Endothelial cell of umbilical vein (primary cell): ENCODE results near the gene KNTC1. TPM values are rescaled to one million over a fixed set of nuclear protein-coding genes. Genes with fewer than 3 reads are reported as not detected.

Source experiments
- BruUV-seq: library from RNA; stranded (reverse); fragments of 400-500 nt; replicated peaks from 2 replicates; lab custom pipeline; 2021; lab: Mats Ljungman, UMichigan
- CTCF ChIA-PET: fragments of 300-600, 350-600 bp; sonication (Branson Sonifier 250); formaldehyde crosslinking; loops from one replicate; lab custom pipeline; 2021; ENCODE audit warnings: antibody characterized with exemption, inconsistent platforms; lab: Charles Lee
- POLR2A ChIA-PET: fragments of 300-600, 350-600 bp; sonication (Branson Sonifier 250); formaldehyde crosslinking; loops from one replicate; lab custom pipeline; 2021; ENCODE audit warnings: antibody characterized with exemption, inconsistent platforms; lab: Charles Lee
- DNase-seq: peaks from one replicate; pipeline ENCODE4 v3.0.0-alpha.2; 2011; ENCODE audit warnings: low read depth, low spot score
- FAIRE-seq: peaks from 2 replicates; lab custom pipeline; 2011; peaks lifted over from hg19 to GRCh38; lab: Jason Lieb, UNC
- H2AFZ ChIP-seq: 2 replicates; pipeline ENCODE4 v1.6.0; 2012; ENCODE audit warnings: low read depth, low read length, control low read depth, inconsistent platforms
- H3K27ac ChIP-seq: 2 replicates; pipeline ENCODE4 v1.5.1; 2011; ENCODE audit warnings: low read depth, mild to moderate bottlenecking, control low read depth, low read length, moderate library complexity; ENCODE audit not compliant: insufficient read depth
- H3K27me3 ChIP-seq, 2 experiments: 2 replicates each; pipeline versions ENCODE4 v1.6.0 to v1.6.1; 2011; ENCODE audit warnings: low read length in 2 of 2, mixed read lengths in 1 of 2; ENCODE audit not compliant: control insufficient read depth in 2 of 2, insufficient read depth in 2 of 2
- H3K36me3 ChIP-seq, 2 experiments: 2 replicates in 1 of 2; 3 replicates in 1 of 2; pipeline ENCODE4 v1.5.1; 2011; ENCODE audit warnings: low read length in 2 of 2, mild to moderate bottlenecking in 1 of 2, moderate library complexity in 1 of 2; ENCODE audit not compliant: control insufficient read depth in 2 of 2, insufficient read depth in 2 of 2; ENCODE audit errors: extremely low read depth in 1 of 2
- H3K4me1 ChIP-seq: 3 replicates; pipeline ENCODE4 v1.5.1; 2011; ENCODE audit warnings: mild to moderate bottlenecking, low read length; ENCODE audit not compliant: control insufficient read depth, insufficient read depth; ENCODE audit errors: extremely low read depth
- H3K4me2 ChIP-seq: 2 replicates; pipeline ENCODE4 v1.6.1; 2011; ENCODE audit warnings: low read length, control low read depth, mixed read lengths; ENCODE audit not compliant: insufficient read depth
- H3K4me3 ChIP-seq, 3 experiments: fragments of 200-600 bp in 1 of 3; sonication (generic), shearing (Covaris generic) in 1 of 3; replicated peaks in 1 of 3; 2 replicates each; pipeline ENCODE4 v1.5.1; 2011 to 2016; ENCODE audit warnings: control low read depth in 3 of 3, low read length in 3 of 3, mild to moderate bottlenecking in 2 of 3, inconsistent platforms in 1 of 3, low read depth in 1 of 3, moderate library complexity in 1 of 3; ENCODE audit not compliant: insufficient read depth in 1 of 3
- H3K79me2 ChIP-seq: 2 replicates; pipeline ENCODE4 v1.6.0; 2012; ENCODE audit warnings: low read length, inconsistent platforms; ENCODE audit not compliant: control insufficient read depth, insufficient read depth
- H3K9ac ChIP-seq: replicated peaks from 2 replicates; pipeline ENCODE3; 2011; ENCODE audit warnings: low read length, control low read depth; ENCODE audit not compliant: insufficient read depth; ENCODE audit errors: extremely low read depth
- H3K9me1 ChIP-seq: replicated peaks from 3 replicates; pipeline ENCODE4 v1.6.0; 2011; ENCODE audit warnings: mild to moderate bottlenecking, low read length; ENCODE audit not compliant: control insufficient read depth, insufficient read depth; ENCODE audit errors: extremely low read depth
- H3K9me3 ChIP-seq: replicated peaks from 2 replicates; pipeline ENCODE4 v1.5.1; 2012; ENCODE audit warnings: low read length, inconsistent platforms; ENCODE audit not compliant: control insufficient read depth, insufficient read depth
- H4K20me1 ChIP-seq: replicated peaks from 2 replicates; pipeline ENCODE3; 2011; ENCODE audit warnings: mild to moderate bottlenecking, low read length; ENCODE audit not compliant: control insufficient read depth, insufficient read depth; ENCODE audit errors: extremely low read depth
- EZH2 ChIP-seq: IDR thresholded peaks from 2 replicates; pipeline ENCODE4 v1.6.1; 2012; ENCODE audit warnings: borderline replicate concordance, low read depth, mild to moderate bottlenecking, moderate library complexity, low read length, inconsistent platforms; ENCODE audit not compliant: severe bottlenecking
- GATA2 ChIP-seq: IDR thresholded peaks from 2 replicates; pipeline ENCODE4 v1.7.0; 2011; ENCODE audit warnings: low read depth, mild to moderate bottlenecking, moderate library complexity, mixed read lengths, low read length; ENCODE audit not compliant: insufficient read length, insufficient read depth
- JUN ChIP-seq: IDR thresholded peaks from 2 replicates; pipeline ENCODE4 v1.6.1; 2011; ENCODE audit warnings: borderline replicate concordance, low read depth; ENCODE audit not compliant: insufficient read length, insufficient read depth
- MYC ChIP-seq: IDR thresholded peaks from one replicate; pipeline ENCODE4 v1.6.1; 2011; ENCODE audit warnings: mild to moderate bottlenecking, low read depth, low read length
- POLR2AphosphoS5 ChIP-seq: IDR thresholded peaks from 2 replicates; pipeline ENCODE4 v1.6.1; 2012; ENCODE audit warnings: low read depth, mild to moderate bottlenecking, control low read depth, low read length, moderate library complexity; ENCODE audit not compliant: insufficient read depth
- dilution Hi-C: fragments of 300-500 bp; cut with MboI; formaldehyde crosslinking; loops from one replicate; pipeline ENCODE4 v1.15.0; 2019; ENCODE audit warnings: low sequenced_read_pairs; ENCODE audit not compliant: extremely low pct_ligation_motif_present
- intact Hi-C: fragments of 100-400 bp; cut with micrococcal nuclease; formaldehyde crosslinking; loops from one replicate; pipeline ENCODE4 v1.10.0; 2022
- polyA plus RNA-seq, 4 experiments: library from polyadenylated mRNA; depleted of rRNA in 3 of 4; stranded (reverse) in 3 of 4; unstranded in 1 of 4; fragments of >200 nt; gene quantifications; 2 replicates each; pipeline versions ENCODE4 v1.2.1 to v1.2.3, GENCODE V29; 2011 to 2012; ENCODE audit warnings: missing spikeins in 1 of 4
- total RNA-seq: library from RNA; stranded (reverse); gene quantifications from 2 replicates; pipeline ENCODE4 v1.2.3, GENCODE V29; 2021
- TF ChIP-seq, protein P1 (sequence below), 2 donors: IDR thresholded peaks; 1 replicate in 1 of 2; 2 replicates in 1 of 2; pipeline ENCODE4 v1.5.1; 2011; ENCODE audit warnings: low read length in 2 of 2, mild to moderate bottlenecking in 2 of 2, moderate library complexity in 2 of 2, control low read depth in 1 of 2, inconsistent platforms in 1 of 2, low read depth in 1 of 2; ENCODE audit not compliant: insufficient read depth in 1 of 2; ENCODE audit errors: extremely low read depth in 1 of 2
- TF ChIP-seq, protein P2 (sequence below): IDR thresholded peaks from 2 replicates; pipeline ENCODE4 v1.6.1; 2011; ENCODE audit not compliant: insufficient read depth, insufficient read length

KNTC1 gene
- total and polyA plus RNA-seq, 2 donors (not counting 3 experiments of a cell fraction or from before 2014, with no cell fraction given), result 15.5 to 52.9 TPM

DNA sequence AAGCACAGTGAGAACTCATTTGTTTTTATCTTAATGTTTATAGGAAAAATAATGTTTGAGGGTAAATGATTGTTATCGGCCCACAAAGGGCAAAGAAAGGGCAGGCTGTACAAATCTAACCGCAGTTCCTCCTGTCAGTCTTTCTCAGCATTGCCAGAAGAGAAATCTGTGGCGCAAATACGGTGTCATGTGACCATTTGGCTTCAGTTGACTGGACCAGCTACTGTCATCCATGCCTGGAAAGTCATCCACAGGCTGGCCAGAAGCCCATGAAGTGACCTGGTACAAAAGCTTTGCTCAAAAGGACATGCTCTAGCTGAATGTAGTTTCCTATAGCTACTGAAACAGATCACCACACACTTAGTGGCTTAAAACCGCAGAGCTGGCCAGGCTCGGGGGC is 132.5 kb downstream of the KNTC1 start:
- TF ChIP-seq, protein P1, sequence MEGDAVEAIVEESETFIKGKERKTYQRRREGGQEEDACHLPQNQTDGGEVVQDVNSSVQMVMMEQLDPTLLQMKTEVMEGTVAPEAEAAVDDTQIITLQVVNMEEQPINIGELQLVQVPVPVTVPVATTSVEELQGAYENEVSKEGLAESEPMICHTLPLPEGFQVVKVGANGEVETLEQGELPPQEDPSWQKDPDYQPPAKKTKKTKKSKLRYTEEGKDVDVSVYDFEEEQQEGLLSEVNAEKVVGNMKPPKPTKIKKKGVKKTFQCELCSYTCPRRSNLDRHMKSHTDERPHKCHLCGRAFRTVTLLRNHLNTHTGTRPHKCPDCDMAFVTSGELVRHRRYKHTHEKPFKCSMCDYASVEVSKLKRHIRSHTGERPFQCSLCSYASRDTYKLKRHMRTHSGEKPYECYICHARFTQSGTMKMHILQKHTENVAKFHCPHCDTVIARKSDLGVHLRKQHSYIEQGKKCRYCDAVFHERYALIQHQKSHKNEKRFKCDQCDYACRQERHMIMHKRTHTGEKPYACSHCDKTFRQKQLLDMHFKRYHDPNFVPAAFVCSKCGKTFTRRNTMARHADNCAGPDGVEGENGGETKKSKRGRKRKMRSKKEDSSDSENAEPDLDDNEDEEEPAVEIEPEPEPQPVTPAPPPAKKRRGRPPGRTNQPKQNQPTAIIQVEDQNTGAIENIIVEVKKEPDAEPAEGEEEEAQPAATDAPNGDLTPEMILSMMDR (IDR thresholded peaks at IDR 0.05; ENCODE audit: extremely low read depth in 1 of 2, insufficient read depth in 1 of 2, low read depth in 1 of 2, low read length in 2 of 2), result no peak
- TF ChIP-seq MYC (no peak), JUN (no peak), GATA2 (no peak), POLR2AphosphoS5 (no peak), EZH2 (no peak)
- TF ChIP-seq, protein P2, sequence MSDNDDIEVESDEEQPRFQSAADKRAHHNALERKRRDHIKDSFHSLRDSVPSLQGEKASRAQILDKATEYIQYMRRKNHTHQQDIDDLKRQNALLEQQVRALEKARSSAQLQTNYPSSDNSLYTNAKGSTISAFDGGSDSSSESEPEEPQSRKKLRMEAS, result no peak
- Histone ChIP-seq H3K36me3 (no peaks in the 10 kb centered on the region), H3K9me1 (no peaks in the 10 kb centered on the region), H4K20me1 (no peaks in the 10 kb centered on the region), H3K4me3 (no peak overlapping the region), H3K27me3 (no peaks in the 10 kb centered on the region), H2AFZ (no peak overlapping the region), H3K9me3 (no peaks in the 10 kb centered on the region), H3K4me1 (no peaks in the 10 kb centered on the region), H3K9ac (no peak overlapping the region), H3K79me2 (no peaks in the 10 kb centered on the region), H3K4me2 (no peak overlapping the region), H3K27ac (no peak overlapping the region)
- FAIRE-seq (no peak), DNase-seq (no peak)
- CTCF ChIA-PET, result interaction anchor here (1.0 to 2.1 kb wide), 9 partner anchors 10 to 31 kb away, joined by 3 to 7 read pairs (median 3); no protein-coding TSS in a partner anchor
- intact Hi-C loops, result no loop called here
- POLR2A ChIA-PET, result no interaction called here
- no TSS peak for BruUV-seq
- dilution Hi-C loops, result no loop called here
